Common myeloid progenitor, CD34-positive (primary cell): ENCODE measurements around the gene TPK1.

Experiments
- CTCF ChIA-PET: fragments of 350-600 bp; sonication (Branson Sonifier 250); formaldehyde crosslinking; loops from one replicate; lab custom pipeline; 2021; ENCODE audit warnings: antibody characterized with exemption; lab: Charles Lee
- POLR2A ChIA-PET: fragments of 350-600 bp; sonication (Branson Sonifier 250); formaldehyde crosslinking; loops from one replicate; lab custom pipeline; 2021; ENCODE audit warnings: antibody characterized with exemption; lab: Charles Lee
- DNase-seq, 3 donors: peaks; one replicate each; pipeline versions ENCODE4 v3.0.0 to v3.0.0-alpha.2; 2013
- H3K27ac ChIP-seq, 2 experiments: 1 replicate in 1 of 2; 2 replicates in 1 of 2; pipeline ENCODE4 v1.7.0; 2013; ENCODE audit warnings: inconsistent platforms in 2 of 2, low read length in 2 of 2, mild to moderate bottlenecking in 2 of 2, low read depth in 1 of 2, moderate library complexity in 1 of 2; ENCODE audit not compliant: severe bottlenecking in 2 of 2, insufficient read depth in 1 of 2, poor library complexity in 1 of 2
- H3K27me3 ChIP-seq, 5 experiments: replicated peaks in 2 of 5; 1 replicate in 3 of 5; 2 replicates in 2 of 5; pipeline versions ENCODE4 v1.6.1 to v1.7.0; 2013; ENCODE audit warnings: low read length in 4 of 5, mild to moderate bottlenecking in 2 of 5, moderate library complexity in 2 of 5, inconsistent platforms in 1 of 5; ENCODE audit not compliant: insufficient read depth in 5 of 5, control insufficient read depth in 4 of 5
- H3K36me3 ChIP-seq, 4 experiments: 1 replicate in 2 of 4; 2 replicates in 2 of 4; pipeline versions ENCODE4 v1.6.1 to v1.7.0; 2013; ENCODE audit warnings: low read length in 3 of 4, control low read depth in 1 of 4, mild to moderate bottlenecking in 1 of 4; ENCODE audit not compliant: control insufficient read depth in 4 of 4, insufficient read depth in 4 of 4
- H3K4me1 ChIP-seq, 4 experiments: 1 replicate in 3 of 4; 2 replicates in 1 of 4; pipeline versions ENCODE4 v1.6.1 to v1.7.1; 2013; ENCODE audit warnings: low read length in 3 of 4, mild to moderate bottlenecking in 3 of 4, control low read depth in 1 of 4, inconsistent platforms in 1 of 4, moderate library complexity in 1 of 4; ENCODE audit not compliant: control insufficient read depth in 4 of 4, insufficient read depth in 4 of 4; ENCODE audit errors: control extremely low read depth in 1 of 4
- H3K4me3 ChIP-seq, 7 experiments: 1 replicate in 4 of 7; 2 replicates in 3 of 7; pipeline versions ENCODE4 v1.5.1 to v1.7.0; 2013; ENCODE audit warnings: mild to moderate bottlenecking in 7 of 7, low read length in 6 of 7, moderate library complexity in 6 of 7, inconsistent platforms in 2 of 7, low read depth in 2 of 7, control low read depth in 1 of 7; ENCODE audit not compliant: insufficient read depth in 4 of 7, control insufficient read depth in 1 of 7; ENCODE audit errors: extremely low read depth in 1 of 7
- H3K9me3 ChIP-seq, 5 experiments: 1 replicate in 4 of 5; 2 replicates in 1 of 5; pipeline versions ENCODE4 v1.6.1 to v1.7.1; 2013; ENCODE audit warnings: low read length in 4 of 5, mild to moderate bottlenecking in 2 of 5, inconsistent platforms in 1 of 5, low read depth in 1 of 5, moderate library complexity in 1 of 5; ENCODE audit not compliant: control insufficient read depth in 4 of 5, insufficient read depth in 2 of 5; ENCODE audit errors: control extremely low read depth in 1 of 5
- WGBS: methylation state at CpG from one replicate; pipeline ENCODE4 v1.1.5; 2013; ENCODE audit not compliant: insufficient coverage; 5-methylcytosine and 5-hydroxymethylcytosine counted together

The TPK1 gene

DNA sequence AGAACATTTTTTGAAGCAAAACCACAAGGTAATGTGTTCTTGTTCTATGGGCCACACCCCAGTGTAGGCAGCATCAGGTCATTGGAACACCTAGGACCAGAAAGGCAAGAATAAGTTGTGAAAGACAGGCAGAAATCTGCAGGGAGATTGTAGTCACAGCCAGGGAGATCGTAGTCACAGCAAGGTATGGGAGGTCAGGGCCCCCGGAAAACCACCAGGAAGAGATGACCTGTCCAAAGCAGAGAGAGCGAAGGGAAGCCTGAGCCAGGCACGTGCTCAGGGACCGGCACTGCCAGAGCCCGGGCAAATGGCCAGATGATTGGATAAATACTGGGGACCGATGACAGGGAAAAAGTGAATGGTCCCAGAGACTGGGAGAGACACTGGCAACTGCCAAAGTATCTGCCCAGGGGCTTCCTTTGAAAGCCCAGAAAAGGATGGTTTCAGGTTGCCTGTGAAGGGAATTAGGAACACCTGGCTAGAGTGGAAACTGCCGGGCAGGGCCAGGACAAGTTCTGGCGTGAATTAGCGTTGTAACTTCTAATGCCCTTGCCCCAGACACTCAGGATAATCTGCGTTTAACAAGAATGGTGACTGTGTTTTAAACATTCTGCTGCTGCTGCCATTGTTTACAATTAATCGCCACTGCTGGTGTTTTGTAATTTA lies 428.5 kb downstream of the TPK1 start:
- Histone ChIP-seq H3K4me1 (no peaks in the 10 kb centered on the region), H3K36me3 (no peaks in the 10 kb centered on the region), H3K4me3 (no peak overlapping the region), H3K9me3 (no peaks in the 10 kb centered on the region), H3K27me3 (no peaks in the 10 kb centered on the region), H3K27ac (no peak overlapping the region)
- no peak for DNase-seq
- POLR2A ChIA-PET, result no interaction called here
- CTCF ChIA-PET, result no interaction called here
- WGBS, result 95% methylated on average over 11 of the region's 12 CpGs

DNA sequence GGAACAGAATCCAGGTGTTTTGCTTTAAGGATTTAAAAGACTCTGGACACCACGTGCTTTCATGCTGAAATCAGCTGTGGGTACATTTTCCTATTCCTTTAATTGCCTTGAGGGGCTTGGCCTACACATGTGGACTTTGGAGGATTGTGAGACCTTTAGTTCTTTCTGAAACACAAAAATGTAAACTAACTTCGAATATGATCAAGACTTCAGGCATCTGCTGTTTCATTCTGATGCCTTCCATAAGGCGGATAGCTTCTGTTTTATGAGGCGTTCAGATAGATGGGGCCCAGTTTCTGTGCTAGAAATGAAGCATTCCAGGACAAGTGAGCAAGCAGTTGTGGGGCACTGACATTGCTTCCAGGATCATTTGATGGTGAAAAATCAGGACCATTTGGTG lies 430.9 kb downstream of the TPK1 start:
- 87% methylated on average over 4 of the region's 4 CpGs for WGBS
- no peak overlapping the region for H3K27ac ChIP-seq
- CTCF ChIA-PET, result interaction anchor here (1.5 kb wide), 1 partner anchor 32 kb away, joined by 3 read pairs; no protein-coding TSS in a partner anchor

DNA sequence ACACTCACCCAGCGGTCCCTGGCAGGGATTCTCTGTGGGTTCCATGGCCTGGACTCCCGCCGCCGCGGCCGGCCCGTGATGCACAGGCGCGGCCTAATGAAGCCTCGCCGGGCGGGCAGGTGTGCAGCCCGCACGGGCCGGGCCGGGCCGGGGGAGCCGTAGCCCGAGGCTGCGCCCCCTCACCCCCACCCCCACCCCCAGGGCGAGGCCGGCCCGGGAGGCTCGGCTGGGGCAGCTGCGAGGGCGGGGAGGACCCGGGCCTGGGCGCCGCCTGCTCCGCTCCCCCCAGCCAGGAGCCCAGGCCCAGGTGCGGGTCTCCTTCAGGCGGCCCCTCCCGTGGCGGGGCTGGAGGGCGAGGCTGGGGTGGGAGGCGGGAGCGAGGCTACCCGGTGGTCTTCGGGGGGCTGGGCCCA lies 432.2 kb downstream of the TPK1 start, which contains the start of gene NOBOX:
NOBOX (minus strand) TSS at position 45 of the 413 bp plus-strand sequence.
- CTCF ChIA-PET, result no interaction called here

More for the DNA sequence above, 430.9 kb downstream of the TPK1 start:
- Histone ChIP-seq H3K36me3 (no peaks in the 10 kb centered on the region), H3K4me3 (no peak overlapping the region), H3K4me1 (peaks cover 0 to 3% (median 3%) of the 10 kb centered on the region in 4 experiments), H3K27me3 (no peaks in the 10 kb centered on the region), H3K9me3 (no peaks in the 10 kb centered on the region)
- POLR2A ChIA-PET, result no interaction called here
- no peak for DNase-seq

DNA sequence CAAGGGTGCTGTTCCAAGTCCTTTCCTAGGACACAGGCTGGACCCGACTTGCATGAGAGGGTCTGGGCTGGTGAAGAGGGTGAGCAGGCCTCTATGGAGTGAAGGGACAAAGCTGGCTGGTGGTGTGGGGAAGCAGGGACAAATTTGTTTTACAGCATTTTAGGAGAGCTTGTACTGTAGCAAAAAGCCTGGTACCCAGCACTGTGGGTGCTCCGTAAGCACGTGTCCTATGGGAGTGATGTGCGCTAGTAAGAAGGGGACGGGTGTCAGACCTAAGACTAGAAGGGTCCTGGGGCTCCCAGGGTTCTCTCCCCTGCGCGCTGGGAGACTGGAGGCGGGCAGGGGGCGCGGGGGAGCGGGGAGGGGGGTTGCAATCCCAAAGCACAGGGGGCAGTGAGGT lies 432.8 kb downstream of the TPK1 start:
- ChIA-PET CTCF (interaction anchor here (0.7 kb wide), 1 partner anchor 34 kb away, joined by 4 read pairs; no protein-coding TSS in a partner anchor), POLR2A (no interaction called here)
- no peak for DNase-seq
- Histone ChIP-seq H3K27me3 (no peaks in the 10 kb centered on the region), H3K9me3 (no peaks in the 10 kb centered on the region), H3K4me1 (peaks cover 0 to 3% (median 3%) of the 10 kb centered on the region in 4 experiments), H3K36me3 (no peaks in the 10 kb centered on the region), H3K27ac (no peak overlapping the region), H3K4me3 (no peak overlapping the region)
- WGBS, result 98% methylated on average over 7 of the region's 11 CpGs

More for the DNA sequence above, 432.2 kb downstream of the TPK1 start, which contains the start of gene NOBOX:
- H3K36me3 ChIP-seq, result no peaks in the 10 kb centered on the region
- POLR2A ChIA-PET, result no interaction called here
- no peak within 1 kb of the TSS for H3K4me3 ChIP-seq
- WGBS, result 99% methylated on average over 11 of the region's 39 CpGs
- H3K27ac ChIP-seq, result no peak within 1 kb of the TSS
- no peaks in the 10 kb centered on the region for H3K9me3 ChIP-seq
- DNase-seq, result no peak
- H3K27me3 ChIP-seq, result no peaks in the 10 kb centered on the region
- H3K4me1 ChIP-seq, result peaks cover 0 to 3% (median 3%) of the 10 kb centered on the region in 4 experiments
